ENCODE results near the gene KLK10.

Gene KLK10, protein sequence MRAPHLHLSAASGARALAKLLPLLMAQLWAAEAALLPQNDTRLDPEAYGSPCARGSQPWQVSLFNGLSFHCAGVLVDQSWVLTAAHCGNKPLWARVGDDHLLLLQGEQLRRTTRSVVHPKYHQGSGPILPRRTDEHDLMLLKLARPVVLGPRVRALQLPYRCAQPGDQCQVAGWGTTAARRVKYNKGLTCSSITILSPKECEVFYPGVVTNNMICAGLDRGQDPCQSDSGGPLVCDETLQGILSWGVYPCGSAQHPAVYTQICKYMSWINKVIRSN

DNA sequence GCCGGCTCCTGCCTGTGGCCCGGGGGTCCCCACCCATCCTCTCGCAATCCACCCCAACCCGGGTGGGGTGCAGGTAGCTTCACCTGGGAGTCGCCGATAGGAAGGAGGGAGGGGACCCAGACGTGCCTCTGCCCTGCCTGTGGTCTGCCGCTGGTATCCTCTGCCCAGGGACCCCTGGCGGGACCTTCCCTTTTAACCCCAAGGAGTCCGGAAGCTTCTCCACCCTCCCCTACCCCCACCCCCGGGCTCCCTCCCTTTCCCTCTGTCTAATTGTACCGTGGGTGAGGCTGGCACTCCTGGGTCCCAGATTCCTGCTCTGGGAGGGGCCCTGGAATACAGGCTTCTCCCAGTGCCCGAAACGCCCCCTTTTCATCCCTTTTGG, at the start of gene KLK10:
TSS of gene KLK10 (minus strand) at position 166 of the 382 bp plus-strand sequence. CDS start 579 bp downstream, outside the sequence.
- no peak for DNase-seq

DNA sequence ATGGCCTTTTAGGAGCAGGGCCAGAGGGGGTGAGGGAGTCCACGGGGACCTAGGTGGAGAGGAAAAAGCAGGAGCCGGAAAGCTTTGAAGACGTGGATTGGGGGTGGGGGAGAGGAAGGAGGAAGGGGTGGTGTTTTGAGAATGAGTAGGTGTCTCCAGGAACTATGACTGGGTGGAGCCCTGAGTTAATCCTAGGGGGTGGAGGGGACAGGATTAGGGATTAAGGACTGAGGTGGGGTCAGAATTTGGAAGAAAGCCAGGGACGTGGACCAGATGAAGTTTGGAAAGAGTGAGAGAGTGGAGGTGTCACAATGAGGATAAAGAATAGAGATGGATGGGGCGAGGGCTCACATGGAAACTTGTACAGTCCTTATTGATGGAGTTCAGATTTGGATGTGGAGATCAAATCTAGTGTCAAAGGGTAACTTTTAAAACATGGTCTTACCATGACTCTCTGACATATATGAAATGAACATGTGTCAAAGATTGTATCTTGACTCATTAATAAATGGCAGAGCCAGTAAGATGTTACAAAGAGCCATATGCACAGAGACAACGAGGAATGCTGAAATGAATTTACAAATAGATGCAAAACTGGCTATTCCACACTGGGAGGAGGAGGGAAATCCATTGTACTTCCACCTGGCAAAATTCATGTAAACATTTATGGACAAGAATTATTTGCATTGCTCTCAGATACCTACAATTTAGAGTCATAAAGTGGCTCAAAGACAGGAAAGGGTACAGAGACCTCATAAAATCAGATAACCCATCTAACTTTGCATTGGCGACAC, 47.1 kb upstream of the KLK10 start:
- DNase-seq = no peak

DNA sequence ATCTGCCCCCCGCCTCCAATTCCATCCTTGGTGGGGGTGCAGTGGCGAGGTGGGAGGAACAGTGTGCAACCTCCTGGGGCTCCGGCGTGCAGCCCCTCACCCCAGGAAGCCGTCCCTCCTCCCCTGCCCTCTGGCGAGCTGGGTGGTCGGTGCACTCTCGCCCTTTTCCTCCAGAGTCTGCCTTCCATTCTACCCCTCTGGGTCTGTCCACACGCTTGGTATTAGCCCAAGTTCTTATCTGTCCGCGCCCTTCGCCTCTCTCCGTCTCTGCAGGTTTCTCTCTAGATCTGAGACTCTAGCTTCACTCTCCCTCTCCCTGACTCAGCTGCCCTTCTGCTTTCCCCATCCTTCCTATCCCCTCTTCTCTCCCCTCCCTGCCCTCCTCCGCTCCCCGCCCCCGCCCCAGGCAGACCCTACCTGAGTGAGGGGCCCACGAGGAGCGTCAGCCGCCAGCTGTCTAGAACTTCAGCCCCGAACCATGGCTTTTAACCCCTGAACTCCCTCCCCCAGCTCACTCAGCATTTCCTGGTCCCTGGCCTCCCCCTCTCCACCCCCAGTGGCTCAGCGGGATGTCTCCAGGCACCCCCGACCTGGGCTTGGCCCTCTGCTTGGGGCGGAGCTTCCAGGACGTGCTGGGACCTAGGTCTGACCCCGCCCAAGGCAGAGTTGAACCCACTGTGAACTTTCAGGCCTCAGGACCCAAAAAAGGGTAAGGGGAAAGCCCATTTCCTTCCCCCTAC, 45.9 kb upstream of the KLK10 start:
- no peak for DNase-seq

DNA sequence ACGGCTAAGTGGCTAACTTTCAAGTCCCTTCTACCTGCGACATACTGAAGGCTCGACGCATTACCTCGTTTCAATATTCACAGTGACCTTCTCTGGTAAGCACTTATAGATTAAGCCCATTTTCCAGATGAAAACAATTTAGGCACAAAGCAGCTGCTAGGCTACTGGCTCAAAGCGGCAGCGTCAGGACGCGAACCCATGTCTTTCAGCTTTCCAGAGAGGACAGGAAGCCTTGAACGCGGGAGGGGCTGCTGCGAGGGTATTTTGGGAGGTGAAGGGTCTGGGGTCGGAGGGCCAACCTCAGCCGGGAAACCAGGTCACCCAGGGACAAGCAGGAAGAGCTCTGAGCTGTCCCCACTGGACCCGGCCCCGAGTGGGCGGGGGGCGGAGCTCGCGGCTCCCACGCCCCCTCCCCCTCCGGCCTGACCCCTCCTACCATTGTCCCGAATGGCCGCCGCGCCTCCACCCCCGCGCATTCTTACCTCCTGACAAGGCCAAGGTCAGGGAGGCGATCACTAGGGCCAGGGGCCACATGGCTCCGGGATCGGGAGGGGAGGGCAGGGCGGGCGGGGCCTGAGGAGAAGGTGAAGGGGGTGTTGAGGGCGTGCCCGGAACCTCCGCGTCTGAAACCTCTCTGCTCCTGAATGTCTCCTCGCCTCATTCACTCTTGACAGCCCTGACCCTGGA, 45.2 kb upstream of the KLK10 start, which contains the start of gene KLK13:
TSS of gene KLK13 (minus strand) at position 559 of the 687 bp plus-strand sequence. CDS start at position 534, 25 bp downstream.
- DNase-seq = no peak

DNA sequence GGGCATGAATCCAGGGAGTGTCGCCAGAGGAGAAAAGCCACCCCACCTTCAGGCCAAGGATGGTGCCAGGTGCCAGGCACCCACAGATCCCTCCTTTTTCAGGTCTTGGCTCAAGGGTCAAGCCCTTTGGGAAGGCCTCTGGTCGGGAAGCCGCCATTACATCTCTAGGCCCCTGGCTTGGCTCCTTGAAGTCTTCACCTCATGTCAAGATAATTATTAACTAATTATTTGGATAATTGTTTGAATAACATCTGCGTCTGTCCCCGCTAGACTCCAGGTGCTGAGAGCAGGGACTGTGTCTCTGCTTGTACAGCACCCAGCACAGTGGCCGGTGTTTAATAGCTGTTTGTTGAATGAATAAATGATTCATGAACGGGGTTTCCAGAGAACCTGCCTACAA, 44.2 kb upstream of the KLK10 start:
- no peak for DNase-seq

DNA sequence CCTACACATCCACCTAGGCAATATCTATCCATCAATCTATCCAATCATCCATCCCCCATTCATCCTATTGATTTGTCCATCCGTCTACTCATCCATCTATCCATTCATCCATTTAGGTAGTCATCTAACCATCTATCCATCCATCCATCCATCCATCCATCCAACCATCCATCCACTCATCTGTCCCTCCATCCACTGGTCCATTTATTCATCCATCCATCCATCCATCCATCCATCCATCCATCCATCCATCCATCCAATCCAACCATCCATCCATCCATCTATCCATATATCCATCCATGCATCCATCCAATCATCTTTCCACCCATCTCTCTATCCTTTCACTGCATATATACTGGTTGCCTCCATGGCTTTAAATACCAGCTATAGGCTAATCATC, 41.5 kb upstream of the KLK10 start:
- DNase-seq = no peak

DNA sequence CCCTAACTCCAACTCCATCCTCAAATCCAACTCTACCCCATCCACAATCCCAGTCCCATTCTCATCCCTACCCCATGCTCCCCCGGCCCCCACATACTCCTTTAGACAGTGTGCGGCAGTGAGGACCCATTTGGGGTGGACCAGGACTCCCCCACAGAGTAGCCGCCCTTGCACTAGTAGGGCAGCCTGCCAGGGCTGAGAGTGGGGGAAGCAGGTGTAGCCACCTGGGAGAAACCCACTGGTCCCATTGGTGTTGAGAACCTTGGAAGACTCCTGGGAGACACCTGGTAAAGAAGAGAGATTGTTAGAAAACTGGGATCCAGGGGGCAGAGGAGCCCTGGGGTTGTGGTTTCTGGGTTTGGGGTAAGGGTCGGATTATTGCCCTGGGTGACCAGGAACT, 40.8 kb upstream of the KLK10 start:
- no peak for DNase-seq

DNA sequence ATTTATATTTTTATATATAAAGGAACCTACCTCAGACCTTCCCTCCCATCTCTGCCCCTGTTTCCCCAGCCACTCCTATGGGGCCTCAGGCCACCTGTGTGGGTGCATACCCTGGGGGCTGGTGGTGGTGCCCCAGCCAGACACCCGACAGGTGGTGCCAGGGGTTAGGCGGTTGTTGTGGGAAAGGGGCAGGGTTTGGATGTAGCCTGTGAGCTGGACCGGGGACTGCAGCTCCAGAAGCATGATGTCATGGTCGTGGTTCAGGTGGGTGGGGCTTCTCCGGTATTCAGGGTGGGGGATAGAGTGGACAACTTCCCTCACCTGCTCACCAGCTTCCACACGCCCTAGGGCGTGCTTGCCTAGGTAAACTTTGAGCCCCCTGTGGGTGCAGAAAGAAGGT, 40.2 kb upstream of the KLK10 start:
- no peak for DNase-seq

DNA sequence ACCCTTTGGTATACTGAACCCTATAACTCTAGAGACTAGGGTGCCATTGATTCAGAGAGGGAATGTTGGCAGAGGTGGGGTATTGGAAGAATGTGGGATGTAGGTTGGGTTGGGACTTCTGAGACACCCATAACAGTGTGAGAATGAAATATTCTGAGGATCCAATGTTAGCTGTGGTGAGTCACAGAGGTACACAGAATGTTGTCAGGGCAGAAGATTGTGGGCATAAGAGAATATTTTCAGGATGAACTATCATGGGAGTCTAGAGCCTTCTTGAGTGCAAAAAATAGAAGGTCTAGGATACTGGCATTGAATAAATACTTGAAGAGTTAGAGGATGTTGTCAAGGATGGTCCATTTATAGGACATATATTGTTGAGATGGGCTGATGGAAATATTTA, 36.4 kb upstream of the KLK10 start:
- no peak for DNase-seq

DNA sequence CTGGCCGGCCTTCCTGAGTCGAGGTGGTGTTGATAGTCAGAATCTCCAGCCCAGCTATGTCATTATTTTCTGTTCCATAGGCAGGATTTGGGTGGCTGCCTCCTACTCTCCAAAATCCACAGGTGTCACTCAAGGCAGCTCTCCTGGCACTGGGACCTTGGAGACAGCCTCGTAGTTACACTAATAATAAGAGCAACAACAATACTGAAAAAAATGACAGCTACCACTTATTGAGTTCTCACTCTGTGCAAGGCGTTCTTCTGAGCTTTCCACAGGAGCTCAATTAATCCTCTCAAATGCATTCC, 27.5 kb upstream of the KLK10 start:
- no peak for DNase-seq

DNA sequence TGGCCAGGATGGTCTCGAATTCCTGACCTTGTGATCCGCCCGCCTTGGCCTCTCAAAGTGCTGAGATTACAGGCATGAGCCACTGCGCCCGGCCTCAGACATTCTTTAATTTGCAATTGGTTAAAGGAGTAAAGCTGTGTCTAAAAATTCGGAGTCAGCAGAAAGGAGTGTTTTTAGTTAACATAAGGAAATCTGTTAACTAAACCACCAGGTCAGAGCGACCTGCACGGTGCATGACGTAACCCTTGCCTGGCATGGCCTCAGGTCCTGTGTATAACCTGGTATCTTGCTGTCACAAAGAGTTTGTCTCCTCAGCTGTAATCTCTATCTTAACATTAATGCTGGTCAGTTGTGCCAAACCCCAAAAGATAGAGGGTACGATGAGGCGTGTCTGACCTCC, 24.8 kb upstream of the KLK10 start:
- DNase-seq = no peak

DNA sequence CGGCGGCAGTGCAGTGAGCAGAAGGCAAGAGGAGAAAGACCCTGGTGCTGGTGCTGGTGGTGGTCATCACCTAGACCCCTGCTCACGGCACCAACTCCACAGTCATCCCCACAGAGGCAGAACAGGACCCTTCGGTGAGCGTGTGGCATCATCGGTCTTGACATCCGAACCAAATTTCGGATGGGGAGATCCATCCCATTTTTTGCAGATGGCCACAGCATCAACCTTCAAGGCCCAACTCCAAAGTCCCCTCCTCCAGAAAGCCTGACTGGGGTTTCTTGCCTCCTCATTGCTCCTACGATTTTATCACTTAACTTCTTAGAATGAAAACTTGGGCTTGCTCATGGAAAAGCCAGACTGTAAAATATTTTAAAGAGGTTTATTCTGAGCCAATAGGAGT, 24.0 kb upstream of the KLK10 start:
- DNase-seq = no peak

DNA sequence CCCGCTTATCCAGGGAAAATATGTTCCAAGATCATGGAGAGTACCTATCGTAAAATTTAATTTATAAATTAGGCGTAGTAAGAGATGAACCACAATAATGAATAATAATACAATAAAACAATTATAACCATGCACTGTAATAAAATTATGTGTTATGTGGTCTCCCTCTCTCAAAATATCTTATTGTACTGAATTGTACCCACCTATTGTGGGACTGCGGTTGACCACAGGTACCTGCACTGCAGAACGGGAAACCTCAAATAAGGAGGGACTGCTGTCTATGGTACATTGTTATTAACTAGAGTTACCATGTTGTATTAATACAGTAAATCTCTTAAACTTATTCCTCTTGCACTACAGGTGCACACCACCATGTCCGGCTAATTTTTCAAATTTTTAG, 20.6 kb upstream of the KLK10 start:
- no peak for DNase-seq

DNA sequence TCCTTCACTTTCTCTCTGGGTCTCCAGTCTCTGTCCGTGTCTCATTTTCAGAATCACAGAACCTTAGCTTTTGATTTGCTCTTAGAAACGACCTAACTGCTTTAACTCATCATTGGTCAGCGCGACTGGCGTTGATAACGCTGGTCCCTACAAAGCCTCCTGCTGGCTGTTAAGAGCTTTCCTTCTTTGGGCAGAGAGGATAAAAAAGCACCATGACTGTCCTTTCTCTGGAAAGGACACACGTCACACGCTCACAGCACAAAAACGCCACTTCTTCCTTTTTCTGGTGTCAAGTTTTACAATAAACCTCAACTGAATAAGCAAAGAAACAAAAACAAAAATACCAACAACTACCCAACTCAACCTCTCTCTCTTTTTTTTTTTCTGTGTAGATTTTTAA, 17.0 kb upstream of the KLK10 start:
- DNase-seq = no peak

DNA sequence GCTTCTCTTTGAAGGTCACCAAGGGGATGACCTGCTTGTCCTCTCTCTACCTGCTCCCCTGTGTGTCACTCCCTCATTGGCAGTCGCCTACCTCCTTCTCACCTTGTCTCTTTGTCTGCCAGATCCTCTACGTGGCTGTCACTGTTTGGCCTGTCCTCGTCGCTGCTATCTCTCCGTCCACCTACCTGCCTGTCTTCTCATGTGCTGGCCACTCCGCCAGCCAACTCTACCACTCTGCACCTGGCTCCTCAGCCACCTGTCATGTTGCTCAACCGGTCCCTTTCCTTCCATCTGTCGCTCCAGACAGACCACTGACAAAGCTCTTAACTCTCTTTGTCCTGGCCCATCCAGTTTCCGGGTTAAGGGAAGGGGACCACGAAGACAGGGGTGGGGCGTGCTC, 15.2 kb upstream of the KLK10 start, which contains the start of gene KLK12:
TSS of gene KLK12 (minus strand) at position 299 of the 400 bp plus-strand sequence. CDS start 381 bp downstream, outside the sequence.
- no peak for DNase-seq

DNA sequence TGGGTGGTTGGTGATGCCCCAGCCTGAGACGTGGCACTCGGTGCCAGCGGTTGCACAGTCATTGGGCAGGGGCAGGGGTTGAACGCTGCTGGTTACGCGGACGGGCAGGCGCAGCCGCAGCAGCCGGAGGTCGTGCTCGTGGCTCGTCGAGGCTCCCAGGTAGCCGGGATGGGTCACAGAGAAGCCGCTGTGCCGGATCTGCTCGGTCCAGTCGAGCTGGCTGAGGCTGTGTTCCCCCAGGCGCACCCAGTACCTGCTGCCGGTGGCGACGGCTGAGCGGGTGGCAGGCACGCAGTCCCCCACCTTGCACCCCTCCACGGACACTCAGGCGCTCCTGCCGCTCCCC, 12.3 kb upstream of the KLK10 start:
- no peak for DNase-seq

DNA sequence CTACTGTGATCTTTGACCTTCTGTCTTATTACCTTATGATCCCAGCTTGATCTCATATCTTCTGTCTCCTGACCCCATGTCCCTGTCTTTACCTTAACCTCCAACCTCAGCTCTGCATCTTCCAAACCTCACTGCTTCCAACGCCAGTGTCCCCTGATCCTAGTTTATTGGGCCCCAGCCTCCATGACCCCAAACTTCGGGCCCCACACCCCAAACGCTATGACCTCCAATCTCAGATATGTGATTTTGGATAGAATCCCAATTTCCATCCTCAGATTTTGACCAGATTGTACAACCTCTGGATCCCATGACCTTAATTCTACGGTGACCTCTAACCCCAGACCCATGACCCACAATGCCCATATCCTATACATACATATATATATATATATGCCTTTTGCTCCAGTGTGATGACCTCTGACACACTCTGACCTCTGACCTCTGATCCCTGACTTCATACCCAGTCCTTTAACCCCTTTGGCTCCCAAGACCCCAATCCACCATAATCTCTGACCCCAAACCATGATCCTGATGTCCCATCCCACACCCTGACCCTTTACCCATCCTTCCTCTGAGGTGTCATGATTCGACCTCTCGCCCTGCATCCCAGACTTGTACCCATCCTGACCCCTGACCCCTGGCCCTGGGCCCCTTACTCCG, 11.8 kb upstream of the KLK10 start:
- DNase-seq = no peak

DNA sequence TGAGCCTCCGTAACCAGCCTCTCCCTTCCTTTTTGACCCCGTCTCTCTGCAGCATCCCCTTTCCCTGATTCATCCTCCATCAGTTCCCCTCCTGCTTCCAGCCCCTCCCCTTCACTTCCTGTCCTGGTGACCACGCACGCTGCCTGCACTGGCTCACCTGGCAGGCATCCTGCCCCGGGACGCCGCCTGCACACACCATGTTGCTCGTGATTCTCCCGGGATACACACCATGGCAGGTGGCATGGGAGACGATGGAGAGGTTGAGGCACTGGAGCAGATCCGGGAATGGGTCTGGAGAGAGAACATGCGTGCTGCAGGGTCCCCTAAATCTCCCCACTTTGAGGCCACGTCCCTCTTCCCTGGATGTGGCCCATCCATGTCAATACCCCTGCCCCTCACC, 11.1 kb upstream of the KLK10 start:
- DNase-seq = no peak

DNA sequence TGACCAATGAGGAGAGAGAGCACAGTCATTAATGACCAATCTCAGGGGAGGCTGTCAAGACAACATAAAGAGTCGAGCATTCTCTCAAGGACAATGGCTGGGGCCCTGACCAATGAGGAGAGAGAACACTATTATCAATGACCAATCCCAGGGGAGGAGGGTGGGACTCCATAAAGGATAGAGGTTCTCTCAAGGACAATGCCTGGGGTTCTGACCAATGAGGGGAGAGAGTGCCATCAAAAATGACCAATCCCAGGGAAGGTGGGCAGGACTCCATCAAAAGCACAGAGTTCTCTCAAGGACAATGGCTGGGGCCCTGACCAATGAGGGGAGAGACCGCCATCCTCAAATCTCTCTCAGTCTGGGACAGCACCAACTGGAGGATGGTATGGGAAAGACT, 10.2 kb upstream of the KLK10 start:
- DNase-seq = no peak

DNA sequence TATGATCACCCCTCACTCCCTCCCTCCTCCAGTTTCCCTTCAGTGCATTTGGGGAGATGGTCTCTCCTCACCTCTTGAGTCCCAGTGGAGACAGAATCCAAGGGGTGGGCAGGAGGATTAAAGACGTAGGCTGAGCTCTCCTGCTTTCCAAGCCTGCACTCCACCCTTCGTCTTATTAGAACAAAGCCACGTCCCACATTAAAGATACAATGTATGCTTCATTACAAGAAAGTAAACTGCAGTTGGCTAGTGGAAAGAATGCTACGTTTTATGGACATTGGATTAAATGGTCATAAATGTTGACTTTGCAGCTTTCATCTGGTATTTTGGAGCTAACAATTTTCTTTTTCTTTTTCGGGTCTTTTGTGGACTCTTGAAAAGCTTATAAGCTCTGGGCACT, 8.4 kb upstream of the KLK10 start:
- DNase-seq = no peak

DNA sequence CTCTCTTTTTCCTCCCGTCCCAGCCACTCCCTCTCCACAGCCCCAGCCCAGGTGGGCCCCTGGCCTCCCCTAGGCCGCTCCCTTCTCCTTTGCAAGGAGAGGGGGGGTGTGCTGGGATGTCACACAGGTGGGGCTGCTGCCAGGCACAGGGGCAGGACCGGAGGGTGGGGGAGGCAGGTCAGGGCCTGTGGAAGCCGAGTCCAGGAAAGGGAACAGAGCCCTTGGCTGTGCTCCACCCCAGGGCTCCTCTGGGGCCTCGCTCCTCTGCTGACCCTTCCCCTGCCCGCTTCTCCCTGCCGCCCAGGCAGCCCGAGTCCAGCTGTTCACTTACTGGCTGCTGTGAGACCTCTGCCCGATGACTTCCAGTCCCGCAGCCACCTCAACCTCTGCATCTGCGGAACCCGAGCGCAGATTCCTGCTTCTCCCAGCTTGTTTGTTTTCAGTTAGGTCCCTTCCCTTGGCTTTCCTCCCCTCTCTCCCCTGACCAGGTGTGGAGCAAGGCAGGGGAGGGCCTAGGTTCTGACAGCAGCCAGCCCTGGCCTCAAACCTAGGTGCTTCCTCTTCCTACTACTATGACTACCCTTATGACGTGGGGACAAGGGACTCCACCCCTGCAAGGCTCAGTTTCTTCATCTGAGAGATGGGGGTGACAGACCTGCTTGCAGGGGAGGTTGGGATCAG, 7.8 kb upstream of the KLK10 start:
- DNase-seq = no peak

DNA sequence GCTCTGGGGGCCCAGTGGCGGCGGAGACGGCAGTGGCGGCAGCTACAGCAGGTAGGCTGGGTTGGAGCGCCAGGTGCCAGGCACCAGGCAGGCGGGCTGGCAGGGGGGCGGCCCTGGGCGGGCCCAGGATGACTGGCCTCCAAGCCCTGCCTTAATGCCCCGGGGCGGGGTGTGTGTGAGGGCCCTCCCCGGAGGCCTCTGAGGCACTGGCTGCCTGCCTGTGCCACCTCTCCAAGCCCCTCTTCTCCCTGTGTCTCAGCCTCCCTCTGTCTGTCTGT, 7.0 kb upstream of the KLK10 start, which contains the start of gene KLK11:
TSS of gene KLK11 (minus strand) at position 63 of the 278 bp plus-strand sequence. CDS start 985 bp downstream, outside the sequence.
- no peak for DNase-seq
